Activated CD4-positive, CD25-positive, alpha-beta regulatory T cell treated with anti-CD3 and anti-CD28 coated beads, Interleukin-2, amount 50 U/mL, for 24 hours (primary cell): ENCODE measurements around the gene FTSJ3.

Experiments
- ATAC-seq, 2 donors: fragments of 150-1000 bp; cut with Tn5 transposase; one replicate each; pipeline ENCODE4 v1.10.0; 2021; ENCODE audit warnings: mild to moderate bottlenecking in 1 of 2, moderate library complexity in 1 of 2

FTSJ3 gene

DNA sequence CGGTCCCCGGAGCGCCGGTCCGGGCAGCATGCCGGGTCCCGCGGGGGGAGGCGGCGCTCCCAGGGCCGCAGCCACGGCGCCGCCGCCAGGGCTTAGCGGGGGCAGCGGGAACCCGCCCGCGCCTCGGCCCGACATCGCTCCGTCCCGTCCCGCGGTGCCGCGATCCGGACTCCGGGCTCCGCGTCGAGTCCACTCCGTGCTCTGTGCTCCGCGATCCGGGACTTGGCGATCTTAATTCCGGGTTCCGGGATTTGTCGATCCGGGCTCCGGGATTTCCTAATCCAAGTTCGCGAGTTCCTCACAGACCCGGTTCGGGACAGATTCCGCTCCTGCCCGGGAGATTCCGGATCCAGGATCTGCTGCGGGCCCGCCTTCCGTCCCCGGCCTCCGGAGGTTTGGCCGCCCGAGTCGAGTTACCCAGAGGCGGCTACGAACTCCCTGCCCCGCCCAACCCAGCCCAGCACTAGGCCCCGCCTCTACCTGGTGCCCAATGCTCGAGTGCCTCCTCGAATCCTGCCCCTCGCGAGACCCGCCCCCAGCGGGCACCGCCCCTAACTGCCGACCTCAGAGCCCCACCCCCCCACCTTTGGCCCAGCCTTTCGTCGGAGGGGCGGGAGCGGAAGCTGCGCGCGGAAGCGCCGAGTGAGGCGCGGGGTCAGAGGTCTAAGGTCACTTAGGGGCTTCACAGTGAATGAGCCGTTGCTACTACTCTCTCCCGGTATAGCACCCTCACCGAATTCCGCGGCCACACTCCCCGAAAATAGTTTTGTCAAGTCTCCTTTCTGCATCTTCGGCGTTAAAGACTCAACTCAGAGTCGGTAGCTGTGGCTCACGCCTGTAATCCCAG is 15.3 kb upstream of the FTSJ3 start, which contains the start of gene SMARCD2:
SMARCD2 (minus strand) TSS at position 146 of the 847 bp plus-strand sequence; CDS start at position 135, 11 bp downstream.
- ATAC-seq = peak; percentile 90 to 91

DNA sequence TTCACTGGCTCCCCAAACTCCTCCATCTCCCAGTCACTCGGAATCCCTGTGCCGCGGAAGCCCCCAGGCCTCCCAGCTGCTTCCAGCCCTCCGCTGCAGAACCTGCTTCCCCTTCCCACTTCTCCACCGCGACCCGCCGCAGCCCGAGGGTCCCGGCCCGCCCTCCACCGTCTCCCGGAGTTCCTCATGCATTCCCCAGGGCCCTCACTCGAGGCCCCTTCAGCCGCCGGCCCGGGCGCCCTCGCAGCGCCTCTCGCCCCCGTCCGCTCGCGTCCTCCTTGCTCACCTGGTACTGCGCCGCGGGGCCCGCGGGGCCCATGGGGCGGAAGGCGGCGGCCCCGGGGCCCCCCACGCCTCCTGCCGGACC is 14.7 kb upstream of the FTSJ3 start:
- ATAC-seq = peak; percentile 33 to 44

DNA sequence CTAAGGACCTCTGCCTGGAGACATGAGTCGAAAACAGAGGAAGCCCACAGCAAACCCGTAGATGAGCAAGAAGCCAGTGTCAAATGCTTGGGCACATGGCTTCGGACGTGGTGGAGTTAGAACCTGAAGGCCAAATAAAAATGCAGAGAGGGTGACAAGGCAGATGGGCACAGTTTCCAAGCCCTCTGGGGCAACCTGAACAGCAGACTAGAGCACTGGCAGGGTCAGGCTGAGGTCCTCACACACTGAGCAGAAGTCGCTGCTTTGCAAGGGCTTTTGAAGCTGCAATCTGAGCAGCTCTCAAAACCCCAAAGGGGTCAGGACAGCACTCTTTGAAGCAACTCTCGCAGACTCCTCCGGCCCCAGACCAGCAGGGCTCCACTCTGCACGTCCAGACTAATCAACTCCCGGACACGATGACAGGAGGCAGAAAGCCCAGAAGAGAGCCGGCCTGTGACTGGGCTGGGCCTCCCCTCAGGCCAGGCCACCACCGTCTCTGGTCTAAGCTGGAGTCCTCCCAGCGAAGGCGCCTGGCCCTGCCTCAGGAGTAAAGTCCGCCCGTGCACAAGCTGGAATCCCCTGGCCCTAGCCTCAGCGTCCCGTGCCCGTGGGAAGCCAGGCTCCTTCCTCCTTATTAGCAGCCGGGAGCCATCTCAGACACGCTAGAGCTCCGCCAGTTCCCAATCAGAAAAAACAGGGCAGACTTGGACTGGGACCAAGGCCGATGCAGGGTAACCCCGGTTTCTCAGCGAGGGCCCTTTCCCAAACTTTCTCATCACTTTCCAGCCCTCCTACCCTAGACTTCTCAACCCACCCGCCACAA is 14.1 kb upstream of the FTSJ3 start:
- no peak for ATAC-seq

DNA sequence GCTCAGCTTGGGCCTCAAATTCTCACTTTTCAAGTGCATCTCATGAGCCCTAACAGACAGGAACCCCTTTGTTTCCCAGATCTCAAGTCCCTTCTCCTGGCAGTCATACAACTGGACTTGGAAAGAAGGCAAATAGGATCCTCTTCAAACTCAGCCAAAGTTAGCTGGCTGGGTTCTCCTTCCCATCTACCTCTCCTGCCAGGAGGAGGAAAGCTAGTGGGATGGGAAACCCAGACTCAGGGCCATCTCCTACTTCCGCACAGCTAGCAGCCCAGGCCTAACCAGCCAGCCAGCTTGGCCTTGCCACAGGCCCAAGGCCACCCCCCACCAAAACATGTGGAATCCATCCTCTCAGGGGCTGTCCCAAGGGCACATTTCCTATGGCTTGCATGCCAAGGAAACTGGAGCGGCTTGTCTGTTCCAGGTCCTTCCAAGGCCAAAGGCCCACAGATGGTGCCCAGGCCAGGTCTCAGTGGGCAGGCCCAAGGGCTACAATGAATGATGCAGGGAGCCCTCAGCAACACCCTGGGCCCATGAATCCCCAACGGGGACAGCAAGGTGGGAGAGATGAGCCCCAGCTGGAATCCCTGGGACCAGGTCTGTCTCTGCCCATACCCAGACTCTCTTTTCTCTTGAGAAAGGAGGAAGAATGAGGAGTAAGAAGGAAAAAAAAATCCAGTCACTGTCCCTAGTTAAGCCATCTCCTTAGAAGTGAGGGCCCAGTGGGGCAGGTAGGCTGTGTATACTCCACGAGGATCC is 13.3 kb upstream of the FTSJ3 start:
- no peak for ATAC-seq

DNA sequence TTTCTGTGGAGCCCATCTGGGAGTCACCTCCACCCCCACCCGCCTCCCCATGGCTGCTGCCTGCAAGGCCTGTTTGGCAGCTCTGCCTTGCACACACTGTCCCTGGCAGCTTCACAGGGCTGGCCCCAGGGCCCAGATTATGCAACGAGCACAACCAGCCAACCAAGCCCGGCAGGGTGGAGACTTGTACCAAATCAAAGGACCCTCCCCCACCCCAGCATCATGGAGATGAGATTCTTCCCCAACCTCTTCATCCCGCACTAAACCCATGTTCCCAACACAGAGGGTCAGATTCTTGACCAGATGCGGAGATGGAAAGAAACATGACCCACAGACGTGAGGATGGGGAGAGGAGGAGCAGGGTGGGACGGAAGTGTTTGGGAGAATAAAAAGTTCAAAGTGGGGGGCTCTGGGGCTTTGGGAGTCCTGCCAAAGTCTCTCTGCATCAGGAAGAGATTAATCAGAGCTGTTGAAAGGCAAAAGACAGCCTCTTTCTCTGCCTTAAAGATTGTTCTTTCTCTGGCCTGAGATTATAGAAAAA is 11.2 kb upstream of the FTSJ3 start:
- ATAC-seq = no peak

DNA sequence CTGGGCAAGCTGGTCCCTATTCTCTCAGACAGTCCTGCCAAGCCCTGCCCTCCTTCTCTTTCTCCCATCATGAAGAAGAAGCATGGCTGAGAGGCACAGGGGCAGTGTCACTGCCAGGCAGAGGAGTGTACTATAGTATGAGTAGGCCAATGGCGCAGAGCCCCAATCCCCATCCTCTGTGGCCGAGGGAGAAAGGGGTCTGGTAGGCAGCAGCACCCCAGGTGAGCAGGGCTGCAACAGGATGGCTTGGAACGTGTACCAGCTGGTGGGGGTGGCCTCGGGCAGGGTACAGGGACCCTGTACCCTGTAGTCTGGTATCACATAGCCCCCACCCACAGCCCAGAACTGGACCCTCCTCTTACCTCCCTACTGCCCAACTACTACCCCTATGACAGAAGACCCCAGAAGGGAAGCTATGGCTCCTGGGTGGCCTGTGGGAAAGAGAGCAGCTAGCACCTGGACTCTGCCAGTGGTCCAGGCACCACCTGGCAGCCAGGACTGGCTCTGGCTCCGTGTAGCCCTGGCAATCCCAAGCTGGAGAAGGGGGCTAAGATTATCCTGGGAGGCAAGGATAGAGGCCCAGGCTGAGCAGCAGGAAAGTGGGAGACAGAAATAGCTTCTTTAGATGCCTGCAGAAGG is 10.6 kb upstream of the FTSJ3 start:
- ATAC-seq = no peak

DNA sequence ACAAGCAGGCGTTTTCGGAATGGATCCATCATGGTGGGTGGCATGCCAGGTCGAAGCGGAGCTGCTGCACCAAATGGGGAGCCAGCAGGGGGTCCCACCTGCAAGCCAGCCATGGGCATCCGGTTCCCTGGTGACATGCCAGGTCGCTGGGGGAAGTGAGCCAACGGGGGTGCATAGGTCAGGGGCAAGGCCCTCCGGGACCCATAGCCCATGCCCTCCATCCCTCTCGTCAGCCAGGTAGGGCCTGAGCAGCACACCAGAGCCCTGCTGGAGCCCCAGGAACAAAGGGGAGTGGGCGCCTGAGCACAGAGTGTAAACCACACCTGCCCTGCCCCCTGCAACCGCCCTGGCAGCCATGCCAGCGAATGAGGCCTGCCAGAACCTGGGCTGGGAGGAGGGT is 10.0 kb upstream of the FTSJ3 start:
- ATAC-seq = no peak

DNA sequence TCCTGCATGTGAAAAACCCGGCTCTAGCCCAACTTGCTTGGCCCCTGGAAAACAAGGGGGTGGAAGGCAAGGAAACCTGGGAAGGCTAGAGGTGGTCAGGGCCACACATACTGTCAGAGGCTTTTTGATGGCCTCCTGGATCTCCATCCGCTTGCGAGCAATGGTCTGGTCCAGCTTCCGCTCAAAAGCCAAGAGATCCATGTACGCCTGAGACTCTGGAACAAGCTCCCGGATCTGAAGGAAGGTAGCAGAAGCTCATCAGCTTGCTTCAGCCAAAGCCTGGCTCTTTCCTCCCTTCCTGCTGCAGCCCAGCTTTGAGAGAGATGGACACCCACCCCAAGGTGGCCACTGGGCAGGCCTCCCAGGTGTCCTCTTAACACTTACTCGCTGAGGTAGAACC is 9.3 kb upstream of the FTSJ3 start:
- ATAC-seq = no peak

DNA sequence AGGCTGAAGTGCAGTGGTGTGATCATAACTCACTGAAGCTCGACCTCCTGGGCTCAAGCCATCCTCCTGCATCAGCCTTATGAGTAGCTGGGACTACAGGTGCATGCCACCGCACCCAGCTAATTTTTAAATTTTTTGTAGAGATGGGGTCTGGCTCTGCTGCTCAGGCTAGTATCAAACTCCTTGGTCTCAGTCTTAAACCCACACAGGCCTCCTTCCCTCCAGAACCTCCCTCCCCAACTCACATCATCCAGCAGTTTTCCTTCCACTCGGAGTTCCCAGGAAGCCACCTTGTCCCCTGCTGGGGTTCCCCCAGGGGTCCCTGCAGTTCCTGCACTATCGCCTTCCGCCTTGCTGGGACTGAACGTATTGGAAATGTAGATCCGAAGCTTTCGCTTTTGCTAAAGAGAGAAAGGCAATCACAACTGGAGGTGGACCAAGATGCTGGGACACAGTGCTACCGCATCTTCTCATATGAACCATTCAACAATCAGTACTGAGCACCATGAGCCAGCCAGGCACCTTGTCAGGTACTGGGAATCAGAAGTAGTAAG is 7.8 kb upstream of the FTSJ3 start:
- ATAC-seq = no peak

DNA sequence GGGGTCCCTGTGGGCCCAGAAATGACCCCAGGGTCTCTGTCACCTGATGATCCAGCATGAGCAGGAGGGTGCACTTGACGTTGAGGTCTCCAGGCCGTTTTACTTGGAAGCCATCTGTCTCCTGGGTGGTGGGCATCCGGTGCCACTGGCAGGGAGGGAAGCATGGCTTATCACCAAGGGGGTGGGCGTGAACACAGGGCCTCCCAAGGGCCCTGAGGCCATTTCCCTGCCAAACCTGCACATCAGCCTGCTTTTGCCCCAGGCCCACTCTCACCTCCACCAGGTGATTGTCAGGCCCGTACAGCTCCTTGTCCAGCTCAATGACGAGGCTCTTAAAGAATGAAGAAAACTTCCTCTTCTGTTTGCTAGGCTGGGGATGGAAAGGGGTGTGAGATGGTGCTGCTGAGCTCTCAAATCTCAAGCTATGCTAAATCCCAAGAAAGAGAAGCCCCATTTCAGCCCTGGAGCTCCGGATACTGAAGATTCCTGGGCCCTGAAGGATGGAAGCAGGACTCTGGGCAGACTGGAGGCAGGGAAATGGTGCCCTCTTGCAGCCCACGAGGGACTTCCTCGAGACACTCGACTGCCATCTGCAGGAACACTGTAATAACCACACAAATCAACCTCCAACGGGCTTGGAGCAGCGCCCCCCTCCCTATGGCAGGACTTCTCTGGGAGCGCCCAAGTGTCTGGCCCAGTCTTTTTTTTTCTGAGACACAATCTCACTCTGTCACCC is 7.1 kb upstream of the FTSJ3 start:
- ATAC-seq = peak; percentile 71 to 87

DNA sequence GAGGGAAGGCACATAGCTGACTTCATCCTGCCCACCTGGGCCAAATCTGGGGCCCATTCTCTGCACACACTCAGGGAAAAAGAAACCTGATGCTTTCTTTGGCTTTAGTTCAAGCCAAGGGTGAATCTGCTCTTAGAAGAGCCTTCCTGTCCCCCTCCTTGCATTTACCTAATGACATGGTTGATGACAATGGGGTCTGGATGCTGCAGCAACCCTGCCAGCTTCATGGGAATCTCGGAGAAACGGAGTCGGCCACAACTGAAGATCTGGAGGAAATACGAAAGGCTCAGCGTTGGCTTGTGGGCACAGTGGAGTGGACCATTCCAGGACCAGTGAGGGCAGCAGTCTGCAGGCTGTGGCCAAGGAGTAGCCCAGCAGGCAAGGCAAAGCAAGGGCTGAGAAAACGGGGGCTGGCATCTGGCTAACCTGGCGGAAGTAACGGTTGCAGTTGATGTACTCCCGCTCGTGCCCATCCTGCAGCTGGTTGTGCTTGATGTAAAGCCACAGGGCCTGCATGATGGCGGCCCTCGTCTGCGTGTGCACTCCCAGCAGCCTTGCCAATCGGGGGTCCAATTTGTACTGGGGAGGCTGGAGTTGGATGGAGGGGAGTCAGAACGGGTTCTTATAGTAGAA is 6.4 kb upstream of the FTSJ3 start:
- no peak for ATAC-seq

DNA sequence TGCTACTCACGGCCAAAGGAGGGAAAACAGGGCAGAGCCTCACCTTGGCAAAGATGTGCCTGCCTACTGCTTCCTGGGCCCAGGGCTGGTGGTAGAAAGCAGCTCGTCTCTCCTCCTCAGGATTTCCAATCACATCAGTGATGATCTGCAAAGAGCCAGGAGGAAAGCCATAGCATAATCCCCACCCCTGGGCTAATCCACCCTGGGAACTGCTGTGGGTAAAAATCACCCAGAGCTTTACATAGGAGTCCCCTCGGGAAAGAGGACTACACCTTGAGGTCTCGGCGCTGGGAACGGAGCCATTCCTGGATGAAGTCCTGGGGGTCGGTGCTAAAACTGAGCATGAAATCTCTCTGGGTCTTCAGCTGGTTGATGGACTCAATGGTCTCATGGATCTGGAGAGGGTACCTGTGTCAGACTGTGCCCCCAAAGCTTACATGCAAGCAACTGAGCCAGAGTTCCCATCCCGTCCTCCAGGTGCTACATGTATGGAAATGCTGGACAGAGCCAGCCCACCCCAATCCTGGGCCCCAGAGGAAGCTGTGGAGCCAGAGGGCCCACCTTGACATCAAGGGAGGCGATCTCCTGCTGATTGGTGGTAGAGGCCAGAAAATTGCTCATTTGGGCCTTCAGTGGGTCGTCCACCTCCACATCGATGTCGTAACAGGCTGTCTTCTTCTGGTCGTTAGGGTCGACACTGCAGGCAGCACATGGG is 5.7 kb upstream of the FTSJ3 start:
- no peak for ATAC-seq

DNA sequence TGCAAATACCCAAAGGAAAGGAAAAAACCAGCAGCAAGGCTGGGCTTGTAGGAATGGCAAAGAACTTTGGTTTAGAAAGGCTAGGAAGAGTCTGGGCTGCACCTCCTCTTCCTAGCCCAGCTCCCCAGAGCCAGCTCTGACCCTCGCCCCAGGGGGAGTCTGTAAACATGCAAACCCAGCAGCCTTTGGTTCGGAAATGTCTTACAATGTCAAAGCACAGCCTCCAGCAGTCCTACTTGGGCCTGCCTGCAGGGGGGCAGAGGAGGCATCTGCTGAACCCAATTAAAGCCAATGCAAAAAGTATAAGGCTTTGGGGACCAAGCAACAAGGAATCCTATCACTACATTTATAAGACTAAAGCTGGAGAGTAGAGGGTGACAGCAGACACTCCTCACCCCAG is 5.0 kb upstream of the FTSJ3 start:
- no peak for ATAC-seq

DNA sequence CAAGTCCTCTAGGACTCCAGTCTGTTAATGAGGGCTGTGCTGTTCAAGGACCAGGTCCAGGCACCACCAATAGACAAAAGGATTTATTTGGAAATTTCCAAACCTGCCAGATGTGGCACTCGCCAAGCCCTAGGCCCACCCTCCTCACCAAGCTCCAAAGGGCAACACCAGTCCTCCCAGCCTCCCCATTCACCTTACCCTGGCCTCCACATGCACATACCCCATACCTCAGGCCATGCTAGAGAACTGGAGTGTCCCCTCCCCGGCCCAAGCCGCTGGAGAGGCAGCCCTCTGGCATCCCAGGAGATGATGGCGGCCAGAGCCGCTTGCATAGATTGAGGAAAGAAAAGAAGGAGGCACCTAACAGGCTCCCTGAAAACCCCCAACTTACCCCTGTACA is 4.6 kb upstream of the FTSJ3 start:
- no peak for ATAC-seq

DNA sequence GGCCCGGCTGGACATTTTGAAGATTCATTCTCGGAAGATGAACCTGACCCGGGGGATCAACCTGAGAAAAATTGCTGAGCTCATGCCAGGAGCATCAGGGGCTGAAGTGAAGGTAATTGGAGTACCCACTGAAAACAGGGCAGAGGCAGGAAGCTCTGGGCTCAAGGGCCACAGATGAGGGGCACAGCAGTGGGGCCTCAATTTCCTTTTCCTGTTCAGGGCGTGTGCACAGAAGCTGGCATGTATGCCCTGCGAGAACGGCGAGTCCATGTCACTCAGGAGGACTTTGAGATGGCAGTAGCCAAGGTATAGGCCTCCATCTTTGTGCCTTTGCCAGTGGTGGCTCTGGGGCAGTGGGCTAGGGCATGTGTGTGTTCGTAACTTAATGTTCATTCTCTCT is 4.0 kb upstream of the FTSJ3 start:
- ATAC-seq = no peak

DNA sequence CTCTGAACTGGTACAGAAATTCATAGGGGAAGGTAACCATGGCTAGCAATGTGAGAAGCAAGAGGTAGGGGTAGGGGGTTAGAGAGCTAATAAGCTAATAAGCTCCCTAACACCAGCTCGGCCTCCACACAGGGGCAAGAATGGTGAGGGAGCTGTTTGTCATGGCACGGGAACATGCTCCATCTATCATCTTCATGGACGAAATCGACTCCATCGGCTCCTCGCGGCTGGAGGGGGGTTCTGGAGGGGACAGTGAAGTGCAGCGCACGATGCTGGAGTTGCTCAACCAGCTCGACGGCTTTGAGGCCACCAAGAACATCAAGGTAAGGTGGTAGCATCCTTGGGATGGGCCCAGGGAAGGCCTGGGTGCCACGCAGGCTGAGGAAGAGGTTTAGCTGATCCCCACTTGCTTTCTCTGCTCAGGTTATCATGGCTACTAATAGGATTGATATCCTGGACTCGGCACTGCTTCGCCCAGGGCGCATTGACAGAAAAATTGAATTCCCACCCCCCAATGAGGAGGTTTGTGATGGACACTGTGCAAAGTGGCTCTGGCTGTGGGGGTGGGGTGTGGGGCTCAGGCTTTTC is 3.5 kb upstream of the FTSJ3 start:
- no peak for ATAC-seq

DNA sequence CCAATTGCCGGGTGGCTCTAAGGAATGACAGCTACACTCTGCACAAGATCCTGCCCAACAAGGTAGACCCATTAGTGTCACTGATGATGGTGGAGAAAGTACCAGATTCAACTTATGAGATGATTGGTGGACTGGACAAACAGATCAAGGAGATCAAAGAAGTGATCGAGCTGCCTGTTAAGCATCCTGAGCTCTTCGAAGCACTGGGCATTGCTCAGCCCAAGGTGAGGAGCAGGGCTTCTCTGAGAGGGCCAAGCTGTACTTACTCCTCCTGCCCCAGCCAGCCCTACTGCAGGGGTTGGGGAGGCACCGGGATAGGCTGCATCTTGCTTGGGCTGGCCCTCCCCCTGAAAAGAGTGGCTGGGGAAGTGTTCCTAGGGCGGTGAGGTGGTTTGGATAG is 2.8 kb upstream of the FTSJ3 start:
- ATAC-seq = no peak

DNA sequence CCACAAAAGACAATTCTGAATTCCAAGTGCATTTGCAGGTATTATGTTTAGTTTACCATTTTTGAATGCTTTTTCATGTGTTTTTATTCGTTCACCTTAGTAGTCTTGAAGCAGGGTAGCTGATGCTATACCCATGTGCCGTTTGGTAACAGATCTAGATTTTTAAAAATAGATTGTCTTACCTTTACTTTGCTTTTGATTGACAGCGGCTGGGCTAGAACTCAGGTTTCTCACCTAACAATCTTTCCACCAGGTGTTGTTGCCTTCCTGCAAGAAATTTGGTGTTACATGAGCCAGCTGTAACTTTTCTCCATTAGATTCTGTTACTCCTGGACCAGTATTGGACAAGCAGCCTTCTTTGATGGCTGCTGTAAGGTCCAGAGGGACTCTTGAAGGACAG is 1.5 kb upstream of the FTSJ3 start:
- no peak for ATAC-seq

DNA sequence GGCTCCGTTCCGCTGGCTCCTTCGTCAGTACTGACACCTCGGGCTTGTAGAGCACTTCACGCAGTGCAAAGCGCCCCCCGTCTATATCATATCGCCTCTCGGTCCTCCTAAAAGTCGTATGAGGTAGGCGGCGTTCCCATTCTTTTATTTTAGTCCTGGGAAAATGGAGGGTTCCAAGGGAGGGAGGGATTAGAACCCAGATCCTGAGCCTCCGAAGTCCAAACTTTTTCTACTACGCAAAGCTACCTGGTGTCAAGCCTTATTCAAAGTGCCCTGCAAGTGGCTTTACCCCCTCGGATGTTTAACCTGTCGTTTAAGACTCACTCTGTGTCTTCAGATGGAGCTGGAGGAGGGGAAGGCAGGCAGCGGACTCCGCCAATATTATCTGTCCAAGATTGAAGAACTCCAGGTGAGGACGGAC is 348 bp upstream of the FTSJ3 start:
- ATAC-seq = no peak
